ENCODE results near the gene ZNF732. TPM values are rescaled to one million over a fixed set of nuclear protein-coding genes. Genes with fewer than 3 reads are reported as not detected.

Gene ZNF732
- polyA plus RNA-seq (2013), result 2.7 and 3.0 TPM in 2 replicates

DNA sequence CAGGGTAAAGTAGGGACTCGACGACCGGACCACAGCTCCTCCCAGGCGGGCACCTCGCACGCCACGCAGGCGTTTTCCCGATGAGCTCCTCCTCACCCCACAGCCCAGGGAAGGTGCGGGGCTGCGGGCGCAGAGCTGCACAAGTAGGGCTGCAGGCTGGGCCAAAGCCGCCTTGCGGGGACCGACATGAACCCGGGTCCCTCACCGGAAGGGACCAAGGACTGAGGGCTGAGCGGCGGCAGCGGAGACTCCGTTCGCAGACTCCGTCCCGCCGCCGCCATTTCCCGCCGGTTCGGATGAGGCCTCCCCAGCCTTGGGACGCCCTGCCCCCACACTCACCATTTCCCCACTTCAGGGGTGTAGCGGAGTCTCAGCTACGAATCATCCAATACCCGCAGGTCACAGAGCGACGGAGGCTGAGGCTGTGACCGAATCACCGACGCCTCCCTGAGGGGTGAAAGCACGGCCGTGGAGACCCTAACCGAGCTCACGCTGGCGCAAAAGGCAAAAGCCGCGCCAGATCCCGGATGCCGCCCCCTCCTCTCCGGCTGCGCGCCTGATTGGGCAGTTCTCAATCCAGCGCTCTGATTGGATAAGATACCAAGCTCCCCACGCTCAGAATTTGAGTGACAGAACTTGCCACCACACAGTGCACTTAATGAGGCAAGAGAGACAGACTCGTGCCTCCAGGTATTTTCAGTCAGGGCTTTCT lies at the start of gene ZNF732:
Gene ZNF732 (minus strand): TSS at position 506 of the 712 bp plus-strand sequence. CDS start 164 bp downstream, at position 342.
- Histone ChIP-seq H3K14ac (ENCODE audit: low read length) (peak within 1 kb of the TSS; percentile 92), H3K4me2 (ENCODE audit: low read length) (peak within 1 kb of the TSS; percentile 90), H4K91ac (ENCODE audit: low read depth, low read length) (peak within 1 kb of the TSS; percentile 61), H2BK120ac (ENCODE audit: insufficient read depth, low read length, poor library complexity) (peak within 1 kb of the TSS; percentile 81), H3K27ac (ENCODE audit: low read depth, low read length) (no peak within 1 kb of the TSS), H2BK5ac (ENCODE audit: low read depth, low read length, poor library complexity) (peak within 1 kb of the TSS; percentile 69), H3K4me3 (ENCODE audit: low read depth, low read length) (peak within 1 kb of the TSS; percentile 90), H2AK5ac (ENCODE audit: low read length) (no peak within 1 kb of the TSS), H3K18ac (ENCODE audit: low read length) (peak within 1 kb of the TSS; percentile 99), H3K23ac (ENCODE audit: low read length) (no peak within 1 kb of the TSS), H3K4ac (ENCODE audit: low read depth, low read length) (peak within 1 kb of the TSS; percentile 90), H2AFZ (ENCODE audit: insufficient read depth, low read length, poor library complexity) (peak within 1 kb of the TSS; percentile 84), H3K79me1 (ENCODE audit: low read length) (peaks cover 6% of the 10 kb centered on the region), H3K36me3 (ENCODE audit: control insufficient read depth in 1 of 2, insufficient read depth in 2 of 2, low read length in 2 of 2) (no peaks in the 10 kb centered on the region), H4K8ac (ENCODE audit: low read depth, low read length) (peak within 1 kb of the TSS; percentile 90), H3K9me3 (ENCODE audit: insufficient read depth, low read depth, low read length) (no peaks in the 10 kb centered on the region), H3K79me2 (ENCODE audit: control insufficient read depth, insufficient read depth, low read length, poor library complexity) (peaks cover 8% of the 10 kb centered on the region), H3K9ac (ENCODE audit: low read length) (peak within 1 kb of the TSS; percentile 86), H3K27me3 (ENCODE audit: insufficient read depth, low read length) (no peaks in the 10 kb centered on the region), H3K4me1 (ENCODE audit: control insufficient read depth in 1 of 2, insufficient read depth in 2 of 2, low read length in 2 of 2) (peaks cover 0 to 4% of the 10 kb centered on the region in 2 experiments), H2BK12ac (ENCODE audit: low read length) (no peak within 1 kb of the TSS), H4K12ac (ENCODE audit: low read depth, low read length) (peak within 1 kb of the TSS; percentile 95)
- DNase-seq, result peak; percentile 64 to 82
- no CpG with 5 or more reads among the region's 53 CpGs for WGBS (ENCODE audit: extremely low coverage, insufficient coverage, insufficient read length)

- Histone ChIP-seq H3K79me2 (ENCODE audit: control insufficient read depth, insufficient read depth, low read length, poor library complexity) (peaks cover 17% of the 10 kb centered on the region), H3K27ac (ENCODE audit: low read depth, low read length) (no peak overlapping the region), H4K8ac (ENCODE audit: low read depth, low read length) (no peak overlapping the region), H3K4me2 (ENCODE audit: low read length) (no peak overlapping the region), H4K12ac (ENCODE audit: low read depth, low read length) (no peak overlapping the region), H2AFZ (ENCODE audit: insufficient read depth, low read length, poor library complexity) (no peak overlapping the region), H3K36me3 (ENCODE audit: control insufficient read depth in 1 of 2, insufficient read depth in 2 of 2, low read length in 2 of 2) (peaks cover 2 to 3% of the 10 kb centered on the region in 2 experiments), H2BK120ac (ENCODE audit: insufficient read depth, low read length, poor library complexity) (no peak overlapping the region), H3K9ac (ENCODE audit: low read length) (no peak overlapping the region), H3K18ac (ENCODE audit: low read length) (no peak overlapping the region), H3K14ac (ENCODE audit: low read length) (no peak overlapping the region), H3K4me1 (ENCODE audit: control insufficient read depth in 1 of 2, insufficient read depth in 2 of 2, low read length in 2 of 2) (peaks cover 4 to 10% of the 10 kb centered on the region in 2 experiments), H3K4ac (ENCODE audit: low read depth, low read length) (peak overlapping the region; percentile 84), H2BK12ac (ENCODE audit: low read length) (no peak overlapping the region), H4K91ac (ENCODE audit: low read depth, low read length) (no peak overlapping the region), H3K27me3 (ENCODE audit: insufficient read depth, low read length) (no peaks in the 10 kb centered on the region), H3K9me3 (ENCODE audit: insufficient read depth, low read depth, low read length) (no peaks in the 10 kb centered on the region), H3K79me1 (ENCODE audit: low read length) (peaks cover 14% of the 10 kb centered on the region), H3K4me3 (ENCODE audit: low read depth, low read length) (no peak overlapping the region), H3K23ac (ENCODE audit: low read length) (no peak overlapping the region), H2BK5ac (ENCODE audit: low read depth, low read length, poor library complexity) (no peak overlapping the region), H2AK5ac (ENCODE audit: low read length) (no peak overlapping the region)
- no CpG with 5 or more reads among the region's 4 CpGs for WGBS (ENCODE audit: extremely low coverage, insufficient coverage, insufficient read length)
- DNase-seq, result peak in 1 of 2 donors; percentile 13
Observed at GRCh38 chr4:340011-340410, 34.7 kb upstream of the ZNF732 start.

DNA sequence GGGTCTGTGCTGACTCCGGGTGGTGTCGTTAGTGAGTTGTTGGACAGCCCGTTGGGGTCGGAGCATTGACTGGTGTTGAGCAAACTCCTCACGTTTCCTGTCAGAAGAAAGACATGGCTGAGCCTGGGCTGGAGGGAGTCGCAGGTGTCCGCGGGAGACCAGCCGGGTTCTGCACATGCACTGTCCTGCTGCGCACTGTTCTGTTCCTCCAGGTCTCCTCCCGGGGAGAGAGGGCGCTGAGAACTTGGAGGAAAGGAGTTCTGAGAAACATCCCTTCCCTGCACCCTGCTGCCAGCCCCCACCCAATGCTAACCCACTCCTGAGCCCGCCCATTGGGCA lies 33.5 kb upstream of the ZNF732 start:
- no peaks in the 10 kb centered on the region for H3K36me3 ChIP-seq (ENCODE audit: control insufficient read depth in 1 of 2, insufficient read depth in 2 of 2, low read length in 2 of 2)
- no peak overlapping the region for H3K14ac ChIP-seq (ENCODE audit: low read length)
- H3K4me3 ChIP-seq (ENCODE audit: low read depth, low read length), result peak overlapping the region; percentile 91
- H4K91ac ChIP-seq (ENCODE audit: low read depth, low read length), result no peak overlapping the region
- peak overlapping the region; percentile 90 for H3K4me2 ChIP-seq (ENCODE audit: low read length)
- no peaks in the 10 kb centered on the region for H3K27me3 ChIP-seq (ENCODE audit: insufficient read depth, low read length)
- H3K18ac ChIP-seq (ENCODE audit: low read length), result no peak overlapping the region
- WGBS (ENCODE audit: extremely low coverage, insufficient coverage, insufficient read length), result no CpG with 5 or more reads among the region's 13 CpGs
- H2AFZ ChIP-seq (ENCODE audit: insufficient read depth, low read length, poor library complexity), result no peak overlapping the region
- H3K4ac ChIP-seq (ENCODE audit: low read depth, low read length), result peak overlapping the region; percentile 38
- peaks cover 14% of the 10 kb centered on the region for H3K79me1 ChIP-seq (ENCODE audit: low read length)
- no peak overlapping the region for H3K27ac ChIP-seq (ENCODE audit: low read depth, low read length)
- DNase-seq, result no peak
- no peak overlapping the region for H2AK5ac ChIP-seq (ENCODE audit: low read length)
- H2BK5ac ChIP-seq (ENCODE audit: low read depth, low read length, poor library complexity), result no peak overlapping the region
- no peak overlapping the region for H4K12ac ChIP-seq (ENCODE audit: low read depth, low read length)
- no peaks in the 10 kb centered on the region for H3K9me3 ChIP-seq (ENCODE audit: insufficient read depth, low read depth, low read length)
- H2BK120ac ChIP-seq (ENCODE audit: insufficient read depth, low read length, poor library complexity), result no peak overlapping the region
- no peak overlapping the region for H2BK12ac ChIP-seq (ENCODE audit: low read length)
- H3K9ac ChIP-seq (ENCODE audit: low read length), result peak overlapping the region; percentile 56
- H3K79me2 ChIP-seq (ENCODE audit: control insufficient read depth, insufficient read depth, low read length, poor library complexity), result peaks cover 17% of the 10 kb centered on the region
- H3K4me1 ChIP-seq (ENCODE audit: control insufficient read depth in 1 of 2, insufficient read depth in 2 of 2, low read length in 2 of 2), result peaks cover 4 to 10% of the 10 kb centered on the region in 2 experiments
- no peak overlapping the region for H3K23ac ChIP-seq (ENCODE audit: low read length)
- H4K8ac ChIP-seq (ENCODE audit: low read depth, low read length), result no peak overlapping the region

- peak overlapping the region; percentile 91 for H3K4me3 ChIP-seq (ENCODE audit: low read depth, low read length)
- H3K9ac ChIP-seq (ENCODE audit: low read length), result peak overlapping the region; percentile 84
- no peaks in the 10 kb centered on the region for H3K36me3 ChIP-seq (ENCODE audit: control insufficient read depth in 1 of 2, insufficient read depth in 2 of 2, low read length in 2 of 2)
- H3K4me1 ChIP-seq (ENCODE audit: control insufficient read depth in 1 of 2, insufficient read depth in 2 of 2, low read length in 2 of 2), result peaks cover 4 to 10% of the 10 kb centered on the region in 2 experiments
- peak overlapping the region; percentile 31 for H4K12ac ChIP-seq (ENCODE audit: low read depth, low read length)
- H2BK5ac ChIP-seq (ENCODE audit: low read depth, low read length, poor library complexity), result no peak overlapping the region
- peaks cover 14% of the 10 kb centered on the region for H3K79me1 ChIP-seq (ENCODE audit: low read length)
- peak overlapping the region; percentile 53 for H3K4ac ChIP-seq (ENCODE audit: low read depth, low read length)
- peak overlapping the region; percentile 8 for H3K14ac ChIP-seq (ENCODE audit: low read length)
- H3K4me2 ChIP-seq (ENCODE audit: low read length), result peak overlapping the region; percentile 90
- H2AK5ac ChIP-seq (ENCODE audit: low read length), result peak overlapping the region; percentile 27
- no peak overlapping the region for H2BK12ac ChIP-seq (ENCODE audit: low read length)
- peak overlapping the region; percentile 47 for H2AFZ ChIP-seq (ENCODE audit: insufficient read depth, low read length, poor library complexity)
- H3K27me3 ChIP-seq (ENCODE audit: insufficient read depth, low read length), result no peaks in the 10 kb centered on the region
- H3K79me2 ChIP-seq (ENCODE audit: control insufficient read depth, insufficient read depth, low read length, poor library complexity), result peaks cover 17% of the 10 kb centered on the region
- H3K27ac ChIP-seq (ENCODE audit: low read depth, low read length), result no peak overlapping the region
- H4K91ac ChIP-seq (ENCODE audit: low read depth, low read length), result peak overlapping the region; percentile 67
- H4K8ac ChIP-seq (ENCODE audit: low read depth, low read length), result peak overlapping the region; percentile 69
- no peak overlapping the region for H3K23ac ChIP-seq (ENCODE audit: low read length)
- DNase-seq, result peak; percentile 40 to 67
- no CpG with 5 or more reads among the region's 52 CpGs for WGBS (ENCODE audit: extremely low coverage, insufficient coverage, insufficient read length)
- no peaks in the 10 kb centered on the region for H3K9me3 ChIP-seq (ENCODE audit: insufficient read depth, low read depth, low read length)
- H3K18ac ChIP-seq (ENCODE audit: low read length), result peak overlapping the region; percentile 42
- H2BK120ac ChIP-seq (ENCODE audit: insufficient read depth, low read length, poor library complexity), result no peak overlapping the region
Observed at GRCh38 chr4:337932-338758, 32.9 kb upstream of the ZNF732 start.
